Suprapubic skin (tissue), 4 donors: ENCODE measurements around the gene DVL3. TPM values are rescaled to one million over a fixed set of nuclear protein-coding genes. Genes with fewer than 3 reads are reported as not detected.
"Not testable (repeated sequence)": the region's sequence is repeated elsewhere in the genome, so short reads cannot be mapped to it uniquely, and the experiment has no call there.

Experiments
- DNase-seq, 2 donors: peaks; one replicate each; pipeline ENCODE4 v3.0.0-alpha.2; 2019; ENCODE audit warnings: low spot score in 2 of 2
- H3K27ac ChIP-seq: fragments of 200-600 bp; sonication (generic); one replicate; pipeline ENCODE4 v1.5.1; 2019
- H3K27me3 ChIP-seq: fragments of 200-600 bp; sonication (generic); one replicate; pipeline ENCODE4 v1.5.1; 2019
- H3K36me3 ChIP-seq: fragments of 200-600 bp; sonication (generic); one replicate; pipeline ENCODE4 v1.5.1; 2019
- H3K4me1 ChIP-seq: fragments of 200-600 bp; sonication (generic); one replicate; pipeline ENCODE4 v1.5.1; 2019
- H3K4me3 ChIP-seq: fragments of 200-600 bp; sonication (generic); one replicate; pipeline ENCODE4 v1.5.1; 2019; ENCODE audit warnings: mild to moderate bottlenecking
- H3K9me3 ChIP-seq: fragments of 200-600 bp; sonication (generic); one replicate; pipeline ENCODE4 v1.5.1; 2019
- CTCF ChIP-seq, 2 donors: fragments of 200-600 bp in 1 of 2; fragments of 450-650 bp in 1 of 2; sonication (generic) in 1 of 2; IDR thresholded peaks; one replicate each; pipeline ENCODE4 v1.5.1; 2016 to 2019; ENCODE audit warnings: antibody characterized with exemption in 2 of 2, mild to moderate bottlenecking in 1 of 2, moderate library complexity in 1 of 2
- EP300 ChIP-seq: sonication (generic); formaldehyde crosslinking; IDR thresholded peaks from one replicate; pipeline ENCODE4 v1.6.1; 2017; ENCODE audit warnings: antibody characterized with exemption
- POLR2A ChIP-seq, 2 donors: fragments of 450-650 bp; IDR thresholded peaks; one replicate each; pipeline ENCODE4 v1.6.1; 2017; ENCODE audit warnings: antibody characterized with exemption in 2 of 2, mild to moderate bottlenecking in 2 of 2, moderate library complexity in 2 of 2
- POLR2AphosphoS5 ChIP-seq, 3 donors: sonication (generic); formaldehyde crosslinking; IDR thresholded peaks; one replicate each; pipeline ENCODE4 v1.6.1; 2017; ENCODE audit warnings: antibody characterized with exemption in 3 of 3
- WGBS: methylation state at CpG from one replicate; pipeline ENCODE4 v1.1.5; 2018; 5-methylcytosine and 5-hydroxymethylcytosine counted together
- total RNA-seq, 4 donors: library from RNA; depleted of rRNA; stranded (reverse); fragments of >200 nt; gene quantifications; one replicate each; pipeline ENCODE4 v1.1.0, GENCODE V29; 2016

Gene DVL3
- total RNA-seq, 4 donors from 2014 or later = 53.6 to 72.7 (median 56.1) TPM

- no peaks in the 10 kb centered on the region for H3K9me3 ChIP-seq
- H3K27me3 ChIP-seq = no peaks in the 10 kb centered on the region
- H3K27ac ChIP-seq = peak overlapping the region; percentile 84
- H3K4me3 ChIP-seq = peak overlapping the region; percentile 91
- peaks cover 54% of the 10 kb centered on the region for H3K4me1 ChIP-seq
- no peak for TF ChIP-seq CTCF (IDR thresholded peaks at IDR 0.05)
- no peak for TF ChIP-seq EP300
- no peak for TF ChIP-seq POLR2AphosphoS5 (IDR thresholded peaks at IDR 0.05)
- TF ChIP-seq POLR2A (IDR thresholded peaks at IDR 0.05) = no peak
- 0% methylated on average over 18 of the region's 47 CpGs for WGBS
- no peaks in the 10 kb centered on the region for H3K36me3 ChIP-seq
- DNase-seq = no peak
These were observed 706 bp downstream of the DVL3 start for GRCh38 chr3:184155644-184156521.

GRCh38 chr3:184156522-184156955 is 1.4 kb downstream of the DVL3 start:
- 0% methylated on average over 3 of the region's 6 CpGs for WGBS
- Histone ChIP-seq H3K9me3 (no peaks in the 10 kb centered on the region), H3K4me3 (peak overlapping the region; percentile 91), H3K36me3 (no peaks in the 10 kb centered on the region), H3K27ac (peak overlapping the region; percentile 84), H3K4me1 (peaks cover 60% of the 10 kb centered on the region), H3K27me3 (no peaks in the 10 kb centered on the region)
- TF ChIP-seq CTCF (IDR thresholded peaks at IDR 0.05) (no peak), POLR2A (IDR thresholded peaks at IDR 0.05) (no peak), POLR2AphosphoS5 (IDR thresholded peaks at IDR 0.05) (no peak), EP300 (no peak)
- no peak for DNase-seq

GRCh38 chr3:184157206-184157605 is 2.0 kb downstream of the DVL3 start:
- no peaks in the 10 kb centered on the region for H3K27me3 ChIP-seq
- H3K27ac ChIP-seq = peak overlapping the region; percentile 84
- no peak for DNase-seq
- peaks cover 66% of the 10 kb centered on the region for H3K4me1 ChIP-seq
- H3K4me3 ChIP-seq = peak overlapping the region; percentile 91
- no peaks in the 10 kb centered on the region for H3K9me3 ChIP-seq
- H3K36me3 ChIP-seq = no peaks in the 10 kb centered on the region
- TF ChIP-seq CTCF (IDR thresholded peaks at IDR 0.05) (no peak), POLR2A (IDR thresholded peaks at IDR 0.05) (no peak), EP300 (no peak), POLR2AphosphoS5 (IDR thresholded peaks at IDR 0.05) (no peak)

GRCh38 chr3:184158404-184158803 is 3.2 kb downstream of the DVL3 start:
- DNase-seq = no peak
- no peak overlapping the region for H3K27ac ChIP-seq
- H3K4me3 ChIP-seq = no peak overlapping the region
- no peaks in the 10 kb centered on the region for H3K9me3 ChIP-seq
- peaks cover 64% of the 10 kb centered on the region for H3K4me1 ChIP-seq
- no peaks in the 10 kb centered on the region for H3K27me3 ChIP-seq
- H3K36me3 ChIP-seq = peaks cover 4% of the 10 kb centered on the region
- TF ChIP-seq POLR2AphosphoS5 (IDR thresholded peaks at IDR 0.05) (no peak), CTCF (IDR thresholded peaks at IDR 0.05) (no peak), EP300 (no peak), POLR2A (IDR thresholded peaks at IDR 0.05) (no peak)
- 85% methylated on average over 4 of the region's 4 CpGs for WGBS

- no peak for TF ChIP-seq CTCF (IDR thresholded peaks at IDR 0.05)
- no peak for DNase-seq
- Histone ChIP-seq H3K9me3 (no peaks in the 10 kb centered on the region), H3K27me3 (no peaks in the 10 kb centered on the region), H3K4me3 (no peak overlapping the region), H3K4me1 (peaks cover 48% of the 10 kb centered on the region), H3K36me3 (peaks cover 24% of the 10 kb centered on the region), H3K27ac (no peak overlapping the region)
- 68% methylated on average over 2 of the region's 2 CpGs for WGBS
These were observed 5.3 kb downstream of the DVL3 start for GRCh38 chr3:184160456-184160855.

GRCh38 chr3:184162571-184163070 is 7.4 kb downstream of the DVL3 start:
- Histone ChIP-seq H3K36me3 (peaks cover 46% of the 10 kb centered on the region), H3K4me1 (peaks cover 33% of the 10 kb centered on the region)
- H3K27ac ChIP-seq, H3K4me3 ChIP-seq, DNase-seq, H3K9me3 ChIP-seq, H3K27me3 ChIP-seq: not testable (repeated sequence)
- WGBS = 92% methylated on average over 8 of the region's 8 CpGs
